Thyroid gland (tissue), 4 donors: ENCODE data around the gene PMFBP1. TPM values are rescaled to one million over a fixed set of nuclear protein-coding genes. Genes with fewer than 3 reads are reported as not detected.

Experiments used
- DNase-seq, 2 donors: peaks; one replicate each; pipeline ENCODE4 v3.0.0-alpha.2; 2019
- H3K27ac ChIP-seq, 3 donors: fragments of 200-600 bp; sonication (generic); 1 replicate in 2 of 3; 2 replicates in 1 of 3; pipeline ENCODE4 v1.5.1; 2016 to 2019; ENCODE audit warnings: mild to moderate bottlenecking in 1 of 3, moderate library complexity in 1 of 3
- H3K27me3 ChIP-seq: fragments of 200-600 bp; sonication (generic); one replicate; pipeline ENCODE4 v1.5.1; 2019
- H3K36me3 ChIP-seq, 2 donors: fragments of 200-600 bp; sonication (generic); one replicate each; pipeline ENCODE4 v1.5.1; 2016 to 2019
- H3K4me1 ChIP-seq, 2 donors: fragments of 200-600 bp; sonication (generic); one replicate each; pipeline ENCODE4 v1.5.1; 2017 to 2019
- H3K4me3 ChIP-seq, 3 donors: fragments of 200-600 bp; sonication (generic); replicated peaks in 1 of 3; 1 replicate in 2 of 3; 2 replicates in 1 of 3; pipeline ENCODE4 v1.5.1; 2016; ENCODE audit warnings: mild to moderate bottlenecking in 1 of 3
- H3K9me3 ChIP-seq: fragments of 200-600 bp; sonication (generic); one replicate; pipeline ENCODE4 v1.5.1; 2017
- CTCF ChIP-seq, 6 experiments: fragments of 200-600 bp in 3 of 6; fragments of 450-650 bp in 3 of 6; sonication (generic) in 3 of 6; IDR thresholded peaks; one replicate each; pipeline ENCODE4 v1.5.1; 2016 to 2019; ENCODE audit warnings: antibody characterized with exemption in 6 of 6, mild to moderate bottlenecking in 2 of 6, inconsistent platforms in 1 of 6, moderate library complexity in 1 of 6
- POLR2A ChIP-seq, 2 donors: fragments of 450-650 bp; IDR thresholded peaks; one replicate each; pipeline ENCODE4 v1.6.1; 2017; ENCODE audit warnings: antibody characterized with exemption in 2 of 2, mild to moderate bottlenecking in 2 of 2, moderate library complexity in 1 of 2
- WGBS, 2 donors: methylation state at CpG; one replicate each; pipeline ENCODE4 v1.1.5; 2017; 5-methylcytosine and 5-hydroxymethylcytosine counted together
- intact Hi-C: fragments of 100-400 bp; cut with DNase I; formaldehyde crosslinking; loops from one replicate; pipeline ENCODE4 v1.15.1; 2023
- total RNA-seq, 4 donors: library from RNA; depleted of rRNA; stranded (reverse); fragments of >200 nt; gene quantifications; one replicate each; pipeline ENCODE4 v1.2.3, GENCODE V29; 2016

The PMFBP1 gene
- total RNA-seq, 4 donors from 2014 or later = 0.54 to 0.88 (median 0.67) TPM; not detected in 1

DNA sequence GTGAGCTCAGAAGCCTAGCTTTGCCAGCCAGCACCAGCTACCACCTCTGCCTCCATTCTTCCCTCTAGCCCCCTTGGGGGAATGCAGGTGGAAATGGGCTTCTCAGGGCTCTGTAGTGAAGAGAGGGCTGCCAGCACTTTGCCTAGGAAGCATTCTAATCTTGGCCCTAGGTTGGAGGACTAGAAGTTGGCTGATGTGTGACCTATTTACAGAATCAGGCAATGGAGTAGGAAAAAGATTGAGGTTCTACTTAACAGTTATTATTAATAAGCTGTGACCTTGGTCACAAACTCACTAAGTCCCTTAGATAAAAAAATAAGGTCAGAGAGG lies 58.4 kb downstream of the PMFBP1 start:
- DNase-seq = no peak
- intact Hi-C loops = no loop called here
- peaks cover 43% of the 10 kb centered on the region in 2 donors for H3K36me3 ChIP-seq
- H3K9me3 ChIP-seq = no peaks in the 10 kb centered on the region
- TF ChIP-seq CTCF (IDR thresholded peaks at IDR 0.05) (no peak), POLR2A (IDR thresholded peaks at IDR 0.05) (no peak)
- peaks cover 0 to 3% of the 10 kb centered on the region in 2 donors for H3K4me1 ChIP-seq
- no peaks in the 10 kb centered on the region for H3K27me3 ChIP-seq
- H3K27ac ChIP-seq = no peak overlapping the region
- no peak overlapping the region for H3K4me3 ChIP-seq

DNA sequence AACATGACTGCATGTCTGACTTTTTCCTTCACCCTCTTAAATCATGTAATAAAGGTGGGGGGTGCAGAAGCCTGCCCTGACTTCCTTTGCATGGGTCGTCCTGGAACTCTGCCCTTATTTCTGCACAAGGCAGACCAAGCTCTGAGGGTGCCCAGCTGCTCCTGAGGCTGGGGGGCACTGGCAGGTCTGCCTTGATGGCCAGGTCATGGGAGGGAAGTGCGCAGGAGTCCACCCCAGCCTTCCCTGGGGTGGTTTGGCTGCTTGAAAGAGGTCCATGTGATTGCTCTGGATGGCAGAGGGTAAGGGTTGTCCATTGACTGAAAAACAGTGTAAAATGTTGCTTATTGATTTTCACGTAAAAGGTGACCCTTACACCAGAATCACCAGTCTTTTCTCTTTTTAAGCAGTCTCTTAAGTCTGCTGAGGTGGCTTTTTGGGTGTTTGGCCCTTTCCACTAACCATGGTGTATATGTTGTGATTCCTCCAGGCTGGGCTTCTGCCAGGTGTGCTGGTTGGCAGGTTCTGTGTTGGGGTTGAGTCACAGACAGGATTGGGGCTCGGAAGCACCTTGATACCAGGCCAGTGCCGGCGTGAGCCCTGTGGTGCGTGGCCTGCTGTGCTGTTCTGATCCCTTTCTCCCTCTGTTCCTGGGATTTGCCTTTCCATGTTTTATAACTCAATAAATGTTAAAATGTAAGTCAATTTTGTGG lies 58.9 kb downstream of the PMFBP1 start:
- no peak for DNase-seq
- intact Hi-C loops = no loop called here
- TF ChIP-seq CTCF (IDR thresholded peaks at IDR 0.05) = no peak
- no peak for TF ChIP-seq POLR2A (IDR thresholded peaks at IDR 0.05)
- Histone ChIP-seq H3K4me3 (no peak overlapping the region), H3K27ac (no peak overlapping the region), H3K9me3 (no peaks in the 10 kb centered on the region), H3K27me3 (no peaks in the 10 kb centered on the region), H3K4me1 (peaks cover 0 to 3% of the 10 kb centered on the region in 2 donors), H3K36me3 (peaks cover 48 to 49% of the 10 kb centered on the region in 2 donors)
- WGBS, 2 donors = 92 to 96% methylated on average over 7 of the region's 7 CpGs

DNA sequence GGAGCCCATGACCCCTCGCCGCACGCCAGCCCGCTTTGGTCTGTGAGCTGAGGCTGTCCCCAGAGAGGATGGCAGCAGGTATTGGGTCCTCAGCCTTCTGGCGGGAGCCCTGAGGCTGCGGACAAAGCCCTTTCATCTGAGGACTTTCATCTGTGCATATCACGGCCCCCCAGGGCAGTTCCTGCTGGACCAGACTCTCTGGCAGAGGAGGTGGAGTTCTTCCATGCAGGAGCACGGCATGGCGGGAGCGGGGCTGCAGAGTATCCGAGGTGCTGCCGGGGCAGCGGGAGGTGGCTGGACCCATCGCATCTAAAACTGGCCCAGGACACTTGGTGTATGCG lies 59.5 kb downstream of the PMFBP1 start:
- Histone ChIP-seq H3K4me1 (peaks cover 0 to under 1% of the 10 kb centered on the region in 2 donors), H3K36me3 (peaks cover 55% of the 10 kb centered on the region in 2 donors), H3K27me3 (no peaks in the 10 kb centered on the region), H3K9me3 (no peaks in the 10 kb centered on the region), H3K4me3 (no peak overlapping the region), H3K27ac (no peak overlapping the region)
- no peak for DNase-seq
- TF ChIP-seq POLR2A (IDR thresholded peaks at IDR 0.05) (no peak), CTCF (IDR thresholded peaks at IDR 0.05) (no peak)
- intact Hi-C loops = no loop called here
- WGBS, 2 donors = 95 to 96% methylated on average over 12 to 15 of the region's 15 CpGs

DNA sequence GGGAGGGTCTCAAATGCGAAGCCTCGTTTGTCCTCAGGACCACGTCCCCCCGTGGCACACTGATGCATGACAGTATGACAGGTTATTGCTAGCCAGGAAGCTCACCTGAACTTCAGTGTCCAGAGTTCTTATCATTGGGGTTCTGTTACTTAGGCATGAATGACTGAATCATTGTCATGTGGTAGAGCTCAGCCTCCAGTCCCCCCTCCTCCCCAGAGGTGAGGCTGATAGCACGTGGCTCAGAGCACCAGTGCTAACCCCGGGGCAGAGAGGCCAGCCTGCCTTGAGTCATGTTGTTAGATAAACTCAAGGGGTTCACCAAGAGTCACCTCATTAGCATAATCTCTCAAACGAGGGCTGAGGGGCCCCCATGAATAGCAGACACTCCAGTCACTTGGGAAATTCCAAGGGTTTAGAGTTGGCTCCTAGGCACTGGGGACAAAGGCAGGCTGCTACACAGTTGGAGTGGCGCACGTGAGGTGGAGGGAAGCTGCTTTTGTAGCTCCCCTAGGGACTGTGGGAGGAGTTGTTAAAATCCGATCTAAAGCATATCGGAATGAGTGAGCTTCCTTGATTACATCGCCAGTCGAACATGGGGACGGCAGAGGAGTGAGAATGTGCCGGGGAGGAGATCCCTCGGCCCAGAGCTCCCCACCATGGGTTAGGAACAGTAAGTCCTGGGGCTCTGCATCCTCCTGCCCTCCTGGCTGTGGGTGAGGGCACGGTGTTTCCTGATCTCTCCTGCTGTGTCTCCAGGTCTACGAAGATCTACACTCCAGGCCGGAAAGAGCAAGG lies 60.1 kb downstream of the PMFBP1 start:
- H3K9me3 ChIP-seq = no peaks in the 10 kb centered on the region
- H3K36me3 ChIP-seq = peaks cover 58 to 61% of the 10 kb centered on the region in 2 donors
- WGBS, 2 donors = 91 to 93% methylated on average over 17 to 19 of the region's 19 CpGs
- H3K4me1 ChIP-seq = no peaks in the 10 kb centered on the region
- H3K4me3 ChIP-seq = no peak overlapping the region
- no peak for TF ChIP-seq POLR2A (IDR thresholded peaks at IDR 0.05)
- no peak for TF ChIP-seq CTCF (IDR thresholded peaks at IDR 0.05)
- intact Hi-C loops = no loop called here
- H3K27me3 ChIP-seq = no peaks in the 10 kb centered on the region
- no peak for DNase-seq
- no peak overlapping the region for H3K27ac ChIP-seq
